Measurements from ENCODE around the gene R3HDM2. TPM values are rescaled to one million over a fixed set of nuclear protein-coding genes. Genes with fewer than 3 reads are reported as not detected.

R3HDM2 gene
- total and polyA plus RNA-seq, 2 of the 13 experiments (the other 11 are each of a cell fraction or from before 2014, with no cell fraction given): 11.1 to 23.5 TPM

GRCh38 chr12:57459055-57459749, 28.4 kb upstream of the R3HDM2 start (continued):
- TF ChIP-seq ZNF800 (CRISPR knock-in tag; IDR thresholded peaks at IDR 0.05) (no peak), ZNF225 (CRISPR knock-in tag; IDR thresholded peaks at IDR 0.05) (no peak), KLF16 (CRISPR knock-in tag; IDR thresholded peaks at IDR 0.05) (no peak), REXO4 (CRISPR knock-in tag; IDR thresholded peaks at IDR 0.05; ENCODE audit: borderline replicate concordance) (no peak), ZBTB21 (CRISPR knock-in tag; IDR thresholded peaks at IDR 0.05) (no peak), DMAP1 (CRISPR knock-in tag; IDR thresholded peaks at IDR 0.05) (no peak), NR2C2 (CRISPR knock-in tag; IDR thresholded peaks at IDR 0.05; ENCODE audit: borderline replicate concordance) (no peak), ZNF180 (CRISPR knock-in tag; IDR thresholded peaks at IDR 0.05; ENCODE audit: borderline replicate concordance, low read depth) (no peak), FOXK2 (IDR thresholded peaks at IDR 0.05) (no peak), GZF1 (CRISPR knock-in tag; IDR thresholded peaks at IDR 0.05) (no peak), ZNF296 (CRISPR knock-in tag; conservative IDR thresholded peaks at IDR 0.05) (no peak), ETV6 (CRISPR knock-in tag; conservative IDR thresholded peaks at IDR 0.05) (no peak), SETDB1 (CRISPR knock-in tag; IDR thresholded peaks at IDR 0.05; ENCODE audit: borderline replicate concordance) (no peak), MIXL1 (CRISPR knock-in tag; IDR thresholded peaks at IDR 0.05) (no peak), TGIF2 (CRISPR knock-in tag; IDR thresholded peaks at IDR 0.05) (no peak), ZBTB1 (CRISPR knock-in tag; IDR thresholded peaks at IDR 0.05; ENCODE audit: borderline replicate concordance) (no peak), NFE2 (CRISPR knock-in tag; IDR thresholded peaks at IDR 0.05) (no peak), FOXO4 (CRISPR knock-in tag; conservative IDR thresholded peaks at IDR 0.05) (no peak), ZC3H13 (CRISPR knock-in tag; IDR thresholded peaks at IDR 0.05) (no peak; the same call in 1 of the 2 replicates), GATA4 (IDR thresholded peaks at IDR 0.05; ENCODE audit: borderline replicate concordance, low read depth) (no peak), HNRNPLL (IDR thresholded peaks at IDR 0.05; ENCODE audit: low read depth, low read length, poor library complexity, severe bottlenecking) (no peak), SRSF9 (IDR thresholded peaks at IDR 0.05; ENCODE audit: borderline replicate concordance, insufficient read depth, low read depth, low read length, poor library complexity, severe bottlenecking) (no peak), GATAD2A (CRISPR knock-in tag; IDR thresholded peaks at IDR 0.05) (no peak)
